Measurements from ENCODE around the gene PIK3IP1. TPM values are rescaled to one million over a fixed set of nuclear protein-coding genes. Genes with fewer than 3 reads are reported as not detected.

PIK3IP1 gene
- total RNA-seq, 1 experiment from 2014 or later = 0.87 TPM

DNA sequence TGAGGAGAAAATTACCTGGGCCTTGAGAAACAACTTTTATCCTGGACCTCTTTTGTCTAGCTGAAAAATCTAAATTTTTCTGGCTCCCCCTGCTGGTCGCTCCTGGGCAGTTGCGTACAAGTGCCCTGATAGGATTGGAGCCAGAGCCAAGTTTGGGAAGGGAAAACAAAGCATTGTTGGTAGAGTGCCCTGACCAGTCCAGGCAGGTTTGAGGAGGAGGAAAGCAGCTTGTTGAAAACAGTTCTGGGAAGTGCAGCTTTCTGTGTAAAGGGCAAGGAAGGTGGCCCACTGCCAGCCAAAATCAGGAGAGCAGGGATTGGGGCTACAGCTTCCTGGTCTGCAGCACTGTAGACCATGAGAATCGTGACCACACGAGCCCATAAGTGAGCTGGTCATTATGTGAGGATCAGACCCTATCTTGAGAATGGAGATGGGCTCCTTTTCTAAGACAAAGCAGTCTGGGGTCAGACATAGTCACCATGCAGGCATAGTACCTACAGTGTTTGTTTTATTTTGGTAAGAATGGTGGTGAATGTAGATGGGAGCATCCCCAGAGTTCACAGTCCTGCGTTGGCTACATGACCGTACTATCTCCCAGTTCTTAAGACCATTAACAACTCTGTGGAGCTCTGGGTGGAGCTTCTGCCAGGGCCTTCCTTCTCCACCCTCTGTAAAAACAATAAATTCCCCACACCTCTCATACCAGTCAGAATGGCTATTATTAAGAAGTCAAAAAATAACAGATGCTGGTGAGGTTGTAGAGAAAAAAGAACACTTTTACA is 21.3 kb upstream of the PIK3IP1 start:
- Mint-ChIP-seq H3K27ac (peak overlapping the region; percentile 7 to 84 (median 66); a peak in 5 of 7 replicates), H3K36me3 (ENCODE audit: insufficient read depth in 1 of 3, low read depth in 3 of 3) (peaks cover 5 to 19% (median 9%) of the 10 kb centered on the region in 3 experiments; a peak in 5 of 7 replicates), H3K9me3 (peaks cover 17 to 19% of the 10 kb centered on the region in 2 experiments), H3K4me3 (peak overlapping the region in 1 of 2 experiments; percentile 11; a peak in 2 of 5 replicates), H3K4me1 (peaks cover 7% of the 10 kb centered on the region in 2 experiments), H3K27me3 (ENCODE audit: low read depth) (no peaks in the 10 kb centered on the region)
- no peaks in the 10 kb centered on the region for H3K79me2 ChIP-seq (ENCODE audit: insufficient read depth, low read length)
- no CpG with 5 or more reads among the region's 6 CpGs for WGBS (ENCODE audit: extremely low coverage, insufficient read length, low lambda C conversion rate)
- no peak overlapping the region for H2BK120ac ChIP-seq (ENCODE audit: low read depth, low read length, poor library complexity, severe bottlenecking)
- peak overlapping the region; percentile 53 for H3K18ac ChIP-seq (ENCODE audit: insufficient read length, low read depth, low read length)
- H3K9ac ChIP-seq (ENCODE audit: extremely low read depth, insufficient read length, low read length) = peak overlapping the region; percentile 13
- no peaks in the 10 kb centered on the region for H3K9me3 ChIP-seq (ENCODE audit: control insufficient read depth, low read depth, low read length)
- no peaks in the 10 kb centered on the region for H3K79me1 ChIP-seq (ENCODE audit: insufficient read depth, low read depth, low read length, poor library complexity, severe bottlenecking)
- H4K20me1 ChIP-seq (ENCODE audit: control insufficient read depth, insufficient read depth, insufficient read length) = no peaks in the 10 kb centered on the region
- no peak overlapping the region for H3K56ac ChIP-seq (ENCODE audit: insufficient read length, low read depth, low read length)
- H3T11ph ChIP-seq (ENCODE audit: low read length) = no peak overlapping the region
- H2BK20ac ChIP-seq (ENCODE audit: low read depth, low read length, poor library complexity, severe bottlenecking) = no peak overlapping the region
- H3K4me2 ChIP-seq (ENCODE audit: insufficient read depth, insufficient read length, low read length) = no peak overlapping the region
- no peak overlapping the region for H2BK15ac ChIP-seq (ENCODE audit: low read depth, low read length)
- peak overlapping the region; percentile 84 for H4K5ac ChIP-seq (ENCODE audit: insufficient read length, low read depth, low read length)
- no peak overlapping the region for H4K91ac ChIP-seq (ENCODE audit: insufficient read length, low read depth, low read length)
- TF ChIP-seq CTCF (conservative IDR thresholded peaks at IDR 0.05) = peak; percentile 92
- no peak overlapping the region; the same call in 1 of the 2 replicates for H3K4ac ChIP-seq (ENCODE audit: low read depth, low read length)
- no peaks in the 10 kb centered on the region for H3K23me2 ChIP-seq (ENCODE audit: insufficient read length, low read depth, low read length, poor library complexity, severe bottlenecking)
- no peak overlapping the region for H3K27ac ChIP-seq (ENCODE audit: insufficient read length, low read depth, low read length)
- DNase-seq = peak; percentile 77
- H2AFZ ChIP-seq (ENCODE audit: low read length) = peak overlapping the region; percentile 0
- H3K27me3 ChIP-seq (ENCODE audit: insufficient read depth, low read length) = no peaks in the 10 kb centered on the region
- H3K14ac ChIP-seq (ENCODE audit: insufficient read depth, low read length) = peak overlapping the region; percentile 25; the same call in 1 of the 2 replicates
- no peak overlapping the region for H2BK12ac ChIP-seq (ENCODE audit: insufficient read length, low read depth, low read length)
- no peak overlapping the region for H3K23ac ChIP-seq (ENCODE audit: insufficient read length, low read depth, low read length)
- peaks cover 4% of the 10 kb centered on the region; the same call in 1 of the 2 replicates for H3K4me1 ChIP-seq (ENCODE audit: insufficient read depth, low read length)
- H2BK5ac ChIP-seq (ENCODE audit: insufficient read length, low read length) = no peak overlapping the region
- H2AK5ac ChIP-seq (ENCODE audit: insufficient read length, low read length) = no peak overlapping the region
- no peak overlapping the region for H4K8ac ChIP-seq (replicated peaks; ENCODE audit: insufficient read length, low read depth, low read length)
